Eye (tissue), 1 donor: ENCODE measurements around the gene JMJD6.
A peak's percentile ranks its signal among the peaks of the same experiment; 100 is the strongest.
"Not testable (repeated sequence)": the region's sequence is repeated elsewhere in the genome, so short reads cannot be mapped to it uniquely, and the experiment has no call there.

Source experiments
- DNase-seq: peaks from one replicate; pipeline ENCODE4 v3.0.0-alpha.2; 2015

The JMJD6 gene

DNA sequence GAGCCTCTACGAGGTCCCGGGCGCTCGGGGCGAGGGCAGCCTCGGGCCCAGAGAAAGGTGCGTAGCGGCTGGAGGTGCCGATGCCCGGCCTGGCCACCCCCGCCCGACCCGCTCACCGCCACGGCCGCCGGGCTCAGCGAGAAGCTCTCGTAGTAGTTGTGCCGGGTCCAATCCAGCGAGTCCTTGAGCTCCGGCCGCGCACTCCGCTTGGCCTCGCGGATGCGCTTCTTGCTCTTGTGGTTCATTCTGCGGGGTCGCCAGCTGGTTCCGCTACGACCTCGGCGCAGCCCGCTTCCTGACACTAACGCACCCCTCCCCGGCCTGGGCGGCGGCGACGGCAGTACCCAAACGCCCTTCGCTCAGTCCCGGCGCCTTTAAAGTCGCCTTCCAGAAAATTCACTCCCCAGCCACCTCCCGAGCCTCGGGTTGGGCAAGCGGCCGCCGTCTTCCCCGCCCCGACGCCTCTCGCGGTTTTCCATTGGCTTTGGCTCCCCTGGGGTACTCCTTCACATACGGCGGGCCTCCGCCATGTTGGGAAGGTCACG lies at the start of gene JMJD6:
Gene JMJD6, minus strand, starts transcription at position 376 of the 545 bp plus-strand sequence. Its CDS starts 131 bp downstream, at position 245.
- DNase-seq, result peak; percentile 95

DNA sequence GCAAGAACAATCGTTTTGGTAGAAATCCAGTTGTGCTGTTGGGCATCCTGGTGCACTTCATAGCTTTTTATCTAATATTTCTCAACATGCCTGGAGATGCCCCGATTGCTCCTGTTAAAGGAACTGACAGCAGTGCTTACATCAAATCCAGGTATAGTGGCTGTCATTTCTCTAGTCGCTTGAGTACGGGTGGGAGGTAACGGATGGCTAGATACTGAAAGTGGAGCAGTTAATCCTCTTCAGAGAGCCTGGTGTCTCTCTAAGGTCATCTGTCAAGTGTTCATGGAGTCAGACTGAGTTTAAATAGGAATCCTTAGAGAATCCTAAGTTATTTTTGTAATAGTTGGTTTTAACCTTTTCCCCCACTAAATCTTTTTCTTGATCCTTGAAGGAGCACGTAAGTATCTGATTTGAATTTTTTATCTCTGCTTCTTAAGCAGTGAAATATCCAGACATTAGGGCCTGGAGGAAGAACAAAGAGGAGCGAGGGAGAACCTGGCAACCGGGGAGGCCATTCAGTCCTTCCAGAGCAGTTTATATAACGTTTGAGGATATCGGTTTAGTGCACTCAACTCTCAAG lies 48.7 kb upstream of the JMJD6 start:
- no peak for DNase-seq

DNA sequence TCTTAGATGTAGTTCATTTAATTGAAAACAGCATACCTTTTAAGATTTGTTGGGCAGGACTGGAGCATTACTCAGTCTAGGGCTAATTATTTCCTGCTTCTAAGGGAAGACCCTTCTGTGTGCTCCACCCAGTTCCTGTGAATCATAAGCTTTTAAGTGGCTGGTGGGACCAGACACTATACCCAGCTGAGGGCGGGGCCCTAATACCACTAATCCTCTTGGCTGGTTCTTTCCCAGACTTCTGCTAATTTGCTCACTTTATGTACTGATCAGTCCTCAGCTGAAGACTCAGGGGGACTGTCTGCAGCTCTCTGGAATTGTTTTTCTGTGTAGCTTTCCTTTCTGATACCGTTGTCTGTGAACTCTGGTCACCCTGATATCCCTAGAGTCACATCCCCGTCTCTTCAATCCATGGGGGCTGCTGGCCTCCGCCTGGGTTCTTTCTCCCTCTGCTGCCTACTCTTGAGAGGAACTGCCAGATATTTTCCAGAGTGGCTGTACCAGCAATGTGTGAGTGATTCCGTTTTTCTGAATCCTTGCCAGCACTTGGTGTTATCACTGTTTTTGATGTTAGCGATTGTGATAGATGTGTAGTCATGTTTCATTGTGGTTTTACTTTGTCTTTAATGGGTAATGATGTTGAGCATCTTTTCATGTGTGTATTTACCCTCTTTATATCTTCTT lies 46.6 kb upstream of the JMJD6 start:
- peak; percentile 34 for DNase-seq

DNA sequence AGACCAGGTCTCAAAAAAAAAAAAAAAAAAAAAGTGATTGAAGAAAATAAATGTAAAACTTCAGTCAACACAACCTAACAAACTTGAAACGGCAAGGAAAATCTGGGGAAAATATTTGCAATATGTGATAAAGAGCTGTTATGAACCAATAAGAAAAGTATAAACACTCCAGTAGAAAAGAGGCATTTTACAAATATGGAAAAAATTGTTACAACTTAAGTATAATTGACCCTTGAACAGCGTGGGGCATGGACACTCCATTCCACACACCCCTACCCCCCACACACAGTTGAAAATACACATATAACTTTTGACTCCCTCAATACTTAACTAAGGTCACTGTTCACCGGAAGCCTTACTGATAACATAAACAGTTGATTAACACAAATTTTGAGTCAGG lies 32.2 kb upstream of the JMJD6 start:
- no peak for DNase-seq

DNA sequence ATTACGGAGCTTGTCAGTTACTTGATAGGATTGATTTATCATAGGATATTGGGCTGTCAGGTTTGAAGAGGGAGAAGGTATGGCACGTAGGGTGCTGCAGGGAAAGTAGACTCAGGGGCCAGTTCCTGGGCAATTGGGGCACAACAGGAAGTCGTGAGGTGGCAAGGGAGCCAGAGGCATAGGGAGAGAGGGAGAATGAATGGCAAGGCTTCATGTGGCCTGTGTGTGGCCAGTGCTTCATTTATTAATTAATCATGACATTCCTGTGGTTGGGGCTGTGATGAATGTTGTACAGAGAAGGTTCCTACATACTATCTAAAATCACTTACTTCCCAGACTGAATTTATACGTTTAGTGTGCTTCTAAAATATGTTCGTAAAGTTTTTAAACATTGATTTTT lies 30.9 kb upstream of the JMJD6 start:
- no peak for DNase-seq

DNA sequence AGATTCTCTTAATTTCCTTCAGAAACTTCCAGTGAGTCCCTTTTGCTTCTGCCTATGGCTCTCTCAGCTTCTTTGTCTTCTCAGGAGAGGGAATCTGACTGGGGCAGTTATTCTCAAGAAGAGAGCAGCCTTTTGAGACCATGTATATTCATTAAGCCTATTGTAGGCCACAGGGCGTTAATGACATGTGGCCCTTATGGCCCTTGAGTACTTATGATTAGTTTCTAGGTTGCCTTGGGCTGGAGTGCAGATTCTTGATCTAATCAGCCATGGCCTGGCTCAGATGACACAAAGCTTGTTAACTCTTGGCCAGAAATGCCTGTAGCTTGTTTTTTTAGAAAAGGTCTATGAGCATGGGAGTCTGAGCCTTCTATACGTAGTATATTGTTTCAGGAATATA lies 28.9 kb upstream of the JMJD6 start:
- no peak for DNase-seq

DNA sequence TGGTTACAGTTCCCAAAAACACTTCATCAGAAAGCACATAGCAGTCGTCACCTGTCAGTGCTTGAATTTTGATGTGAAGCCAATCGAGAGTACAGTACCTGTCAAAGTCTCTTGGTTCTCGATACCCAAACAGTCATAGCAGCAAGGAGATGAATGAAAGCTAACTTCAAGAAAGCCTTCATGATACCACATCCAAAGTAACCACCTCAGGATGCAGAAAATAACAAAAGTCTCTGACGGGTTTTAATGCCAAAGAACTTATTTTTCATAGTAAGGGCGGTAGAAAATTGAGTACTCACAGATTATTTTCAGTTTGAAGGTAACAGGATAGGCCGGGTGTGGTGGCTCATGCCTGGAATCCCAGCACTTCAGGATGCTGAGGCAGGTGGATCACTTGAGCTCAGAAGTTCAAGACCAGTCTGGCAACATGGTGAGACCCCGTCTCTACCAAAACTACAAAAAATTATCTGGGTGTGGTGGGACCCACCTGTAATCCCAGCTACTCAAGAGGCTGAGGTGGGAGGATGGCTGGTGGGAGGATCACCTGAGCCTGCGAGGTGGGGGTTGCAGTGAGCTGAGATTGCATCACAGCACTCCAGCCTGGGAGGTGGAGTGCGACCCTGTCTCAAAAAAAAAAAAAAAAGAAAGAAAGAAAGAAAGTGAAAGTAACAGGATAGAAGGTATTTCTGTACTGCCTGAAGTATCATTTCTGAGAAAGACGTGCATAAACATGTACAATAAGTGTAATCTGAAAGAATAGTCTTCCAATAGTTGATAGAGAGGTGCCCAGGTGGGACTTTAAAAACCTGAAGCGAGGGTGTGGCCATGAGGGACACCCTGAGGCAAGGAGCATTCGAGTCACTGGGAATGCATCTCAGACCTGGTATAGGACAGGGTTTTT lies 26.9 kb upstream of the JMJD6 start:
- DNase-seq, result no peak

DNA sequence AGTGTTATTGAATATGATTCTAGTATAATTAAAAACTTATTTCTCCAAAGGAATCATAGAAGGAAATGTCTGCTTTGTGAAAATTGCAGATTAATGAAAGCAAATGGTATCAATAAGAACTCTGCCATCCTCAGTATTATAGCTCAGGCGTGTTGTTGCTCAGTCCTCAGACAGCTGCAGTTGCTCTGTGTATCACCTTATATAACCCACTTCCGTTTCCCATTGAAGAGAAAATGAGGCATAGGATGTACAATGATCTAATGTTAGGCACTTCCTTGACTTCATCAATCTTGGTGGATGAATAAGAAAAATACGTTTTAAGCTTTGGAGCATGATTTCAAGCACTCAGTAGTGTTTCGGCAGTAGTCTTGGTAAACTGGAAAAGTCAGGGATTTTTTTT lies 25.6 kb upstream of the JMJD6 start:
- no peak for DNase-seq

DNA sequence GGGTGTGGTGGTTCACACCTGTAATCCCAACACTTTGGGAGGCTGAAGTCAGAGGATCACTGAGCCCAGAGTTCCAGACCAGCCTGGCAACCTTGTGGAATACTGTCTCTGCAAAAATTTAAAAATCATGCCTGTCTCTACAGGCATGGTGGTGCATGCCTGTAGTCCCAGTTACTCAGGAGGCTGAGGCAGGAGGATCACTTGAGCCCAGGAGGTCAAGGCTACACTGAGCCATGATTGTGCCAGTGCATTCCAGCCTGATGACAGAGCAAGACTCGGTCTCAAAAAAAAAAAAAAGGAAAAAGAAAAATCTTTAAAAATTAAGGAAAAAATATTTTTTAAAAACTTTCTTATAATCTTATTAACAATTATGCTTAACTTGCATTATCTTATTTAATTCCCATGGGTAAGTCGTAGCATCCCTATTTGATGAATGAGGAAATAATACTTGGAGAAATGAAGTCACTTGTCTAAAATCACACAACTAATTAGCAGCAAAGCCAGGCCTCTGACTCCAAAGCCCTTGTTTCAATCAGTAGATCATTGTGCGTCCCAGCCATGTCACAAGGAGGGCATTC lies 25.1 kb upstream of the JMJD6 start:
- DNase-seq, result no peak

DNA sequence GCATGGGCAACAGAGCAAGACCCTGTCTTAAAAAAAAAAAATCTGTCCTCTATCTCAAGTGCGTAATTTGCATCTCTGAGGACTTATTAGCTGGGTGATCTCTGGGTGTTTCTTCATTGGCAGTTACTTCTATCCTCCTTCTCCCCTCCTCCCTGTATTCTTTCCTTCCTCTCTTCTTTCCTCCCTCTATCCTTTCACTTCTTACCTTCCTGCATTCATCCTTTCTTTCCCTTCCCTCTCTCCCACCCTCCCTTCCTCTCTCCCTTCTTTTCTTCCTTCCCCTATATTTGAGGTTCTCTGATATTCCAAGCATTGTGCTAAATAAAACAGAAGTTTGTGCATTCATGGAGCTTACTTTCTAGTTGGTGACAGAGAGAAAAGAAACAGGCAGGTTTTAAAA lies 22.3 kb upstream of the JMJD6 start:
- DNase-seq, result no peak

DNA sequence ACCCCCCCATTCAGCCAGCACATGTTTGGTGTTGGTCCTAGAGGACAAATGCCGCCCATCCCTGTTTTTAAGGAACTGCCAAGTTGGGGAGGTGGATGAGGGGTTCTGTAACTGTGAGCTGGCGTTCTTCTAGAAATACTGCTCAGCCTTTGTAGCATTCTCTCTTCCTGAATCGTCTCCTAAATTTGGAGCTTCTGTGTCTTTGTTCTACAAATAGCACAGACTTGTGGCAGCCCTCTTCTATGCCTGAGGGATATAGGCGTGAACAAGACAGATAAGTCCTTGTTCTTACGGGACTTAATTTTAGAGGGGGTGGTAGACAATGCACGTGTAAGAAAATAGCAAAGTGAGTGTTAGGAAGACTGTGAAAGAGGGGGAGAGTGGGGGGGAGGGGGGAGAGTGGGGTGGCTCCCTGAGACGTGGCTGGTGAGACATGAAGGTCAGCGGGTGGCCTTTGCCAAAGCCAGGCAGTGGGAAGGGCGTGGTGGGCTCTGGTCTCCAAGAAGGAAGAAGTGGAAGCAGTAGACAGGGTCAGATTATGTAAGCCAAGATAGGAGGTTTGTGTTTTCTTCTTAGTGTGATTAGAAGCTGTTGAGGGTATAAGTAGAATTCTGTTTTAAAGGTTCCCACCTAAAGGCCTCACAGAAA lies 21.4 kb upstream of the JMJD6 start:
- DNase-seq, result no peak

DNA sequence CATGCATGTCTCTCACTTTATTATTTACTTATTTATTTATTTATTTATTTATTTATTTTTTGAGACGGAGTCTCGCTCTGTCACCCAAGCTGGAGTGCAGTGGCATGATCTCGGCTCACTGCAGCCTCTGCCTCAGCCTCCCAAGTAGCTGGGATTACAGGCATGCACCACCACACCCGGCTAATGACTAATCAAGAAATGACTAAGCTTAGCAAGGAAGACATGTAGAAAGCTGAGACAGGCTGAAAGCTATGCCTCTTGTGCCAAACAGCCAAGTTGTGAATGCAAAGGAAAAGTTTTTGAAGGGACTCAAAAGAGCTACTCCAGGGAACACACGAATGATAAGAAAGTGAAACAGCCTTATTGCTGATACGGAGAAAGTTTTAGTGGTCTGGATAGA lies 19.4 kb upstream of the JMJD6 start:
- not testable (repeated sequence) for DNase-seq

DNA sequence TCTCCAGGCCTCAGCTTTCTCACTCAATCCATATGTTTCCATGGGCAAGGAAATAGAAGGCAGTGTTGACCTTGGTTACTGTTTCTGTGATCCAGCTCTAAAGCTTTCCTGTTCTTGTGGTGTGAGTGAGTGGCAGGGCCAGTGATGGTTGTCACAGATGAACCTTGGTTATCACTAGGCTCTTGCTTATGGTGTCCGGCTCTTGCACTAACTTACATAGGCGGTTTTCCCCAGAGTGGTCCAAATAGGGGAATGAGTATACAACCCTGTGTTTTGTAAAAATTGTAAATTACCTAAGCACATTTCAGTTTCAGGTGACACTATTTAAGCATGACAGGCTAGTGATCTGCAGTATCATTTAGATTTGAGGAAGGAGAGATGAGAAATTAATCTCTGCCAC lies 18.3 kb upstream of the JMJD6 start:
- DNase-seq, result no peak

DNA sequence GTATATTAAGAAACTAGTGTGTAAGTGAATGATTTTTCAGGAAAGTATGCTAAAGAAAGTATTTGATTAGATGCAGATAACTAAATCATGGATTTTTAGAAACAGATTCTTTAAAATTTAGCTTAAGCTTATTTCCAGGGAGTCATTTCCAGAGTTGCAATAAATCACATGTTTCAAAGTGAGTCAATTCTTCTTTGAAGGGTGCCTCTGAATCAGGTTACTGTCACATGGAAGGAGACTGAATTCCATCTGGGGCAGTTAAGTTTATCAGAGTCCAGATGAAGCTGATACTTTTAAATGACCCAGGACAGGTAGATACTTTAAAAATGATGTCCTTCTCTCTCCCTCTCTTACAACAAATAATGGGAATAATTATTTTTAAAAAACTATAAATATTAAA lies 16.6 kb upstream of the JMJD6 start:
- no peak for DNase-seq

DNA sequence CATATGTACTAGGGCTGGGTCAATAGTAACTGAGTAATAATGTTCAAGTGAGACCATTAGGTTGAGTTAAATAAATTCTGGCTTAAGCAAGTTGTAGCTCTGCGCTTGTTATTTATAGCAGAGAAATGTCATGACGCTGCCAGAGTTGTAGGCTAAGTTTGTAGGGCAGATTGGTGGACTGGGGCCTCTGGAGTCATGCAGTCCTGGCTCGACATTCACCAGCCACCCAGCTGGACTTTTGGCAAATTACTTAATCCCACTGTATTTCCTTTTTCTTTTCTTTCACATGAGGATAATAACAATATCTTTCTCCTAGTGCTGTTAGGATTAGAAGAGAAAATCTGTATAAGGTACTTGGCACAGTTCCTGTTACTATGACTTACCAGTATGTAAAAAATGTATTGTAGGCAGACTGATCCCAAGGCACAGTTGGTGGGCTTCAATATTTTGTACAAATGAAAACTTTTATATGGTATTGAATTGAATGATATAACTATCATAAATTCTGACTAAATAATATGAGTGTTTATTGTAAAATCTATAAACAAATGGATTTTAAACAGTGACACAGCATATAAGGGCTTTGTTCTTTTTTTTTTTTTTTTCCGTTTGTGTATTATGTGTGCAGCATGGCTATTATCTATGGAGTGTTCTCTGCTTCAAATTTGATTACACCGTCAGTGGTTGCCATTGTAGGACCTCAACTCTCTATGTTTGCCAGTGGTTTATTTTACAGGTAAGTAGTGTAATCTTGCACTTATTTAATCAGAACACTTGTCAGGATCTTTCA lies 14.1 kb upstream of the JMJD6 start:
- DNase-seq, result no peak

DNA sequence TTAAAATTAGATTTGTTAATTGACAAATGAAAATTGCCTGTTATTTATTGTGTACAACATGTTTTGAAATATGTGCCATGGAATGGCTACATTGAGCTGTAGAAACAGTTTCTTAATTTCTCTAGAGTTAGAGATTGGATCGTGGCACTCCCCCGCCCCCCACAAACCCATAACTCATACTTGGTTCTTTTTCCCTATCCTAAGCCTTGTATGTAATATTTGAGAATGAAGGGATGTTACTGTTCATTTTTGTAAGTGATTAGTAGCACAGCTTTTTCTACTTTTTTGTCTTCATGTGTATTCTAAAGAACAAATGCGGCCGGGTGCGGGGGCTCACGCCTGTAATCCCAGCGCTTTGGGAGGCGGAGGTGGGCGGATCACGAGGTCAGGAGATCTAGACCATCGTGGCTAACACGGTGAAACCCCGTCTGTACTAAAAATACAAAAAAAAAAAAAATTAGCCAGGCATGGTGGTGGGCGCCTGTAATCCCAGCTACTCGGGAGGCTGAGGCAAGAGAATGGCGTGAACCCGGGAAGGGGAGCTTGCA lies 13.2 kb upstream of the JMJD6 start:
- not testable (repeated sequence) for DNase-seq

DNA sequence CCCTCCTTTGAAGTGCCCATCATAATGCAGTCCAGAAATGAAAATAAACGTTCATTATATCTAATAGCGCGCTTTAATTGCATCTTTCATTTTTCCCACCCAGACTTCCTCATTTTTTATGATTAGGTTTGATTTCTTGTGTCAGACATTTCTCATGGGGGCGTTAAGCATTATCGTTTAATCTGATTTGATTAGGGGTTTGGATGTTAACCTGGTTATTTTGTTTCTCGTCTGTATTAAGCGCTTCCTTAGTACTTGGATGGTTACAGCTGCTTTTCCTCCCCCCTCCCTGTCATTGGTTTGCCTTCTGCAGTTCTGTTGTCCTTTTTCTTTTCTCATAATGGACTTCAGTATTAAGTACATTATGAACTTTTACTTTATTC lies 12.1 kb upstream of the JMJD6 start:
- DNase-seq, result no peak

DNA sequence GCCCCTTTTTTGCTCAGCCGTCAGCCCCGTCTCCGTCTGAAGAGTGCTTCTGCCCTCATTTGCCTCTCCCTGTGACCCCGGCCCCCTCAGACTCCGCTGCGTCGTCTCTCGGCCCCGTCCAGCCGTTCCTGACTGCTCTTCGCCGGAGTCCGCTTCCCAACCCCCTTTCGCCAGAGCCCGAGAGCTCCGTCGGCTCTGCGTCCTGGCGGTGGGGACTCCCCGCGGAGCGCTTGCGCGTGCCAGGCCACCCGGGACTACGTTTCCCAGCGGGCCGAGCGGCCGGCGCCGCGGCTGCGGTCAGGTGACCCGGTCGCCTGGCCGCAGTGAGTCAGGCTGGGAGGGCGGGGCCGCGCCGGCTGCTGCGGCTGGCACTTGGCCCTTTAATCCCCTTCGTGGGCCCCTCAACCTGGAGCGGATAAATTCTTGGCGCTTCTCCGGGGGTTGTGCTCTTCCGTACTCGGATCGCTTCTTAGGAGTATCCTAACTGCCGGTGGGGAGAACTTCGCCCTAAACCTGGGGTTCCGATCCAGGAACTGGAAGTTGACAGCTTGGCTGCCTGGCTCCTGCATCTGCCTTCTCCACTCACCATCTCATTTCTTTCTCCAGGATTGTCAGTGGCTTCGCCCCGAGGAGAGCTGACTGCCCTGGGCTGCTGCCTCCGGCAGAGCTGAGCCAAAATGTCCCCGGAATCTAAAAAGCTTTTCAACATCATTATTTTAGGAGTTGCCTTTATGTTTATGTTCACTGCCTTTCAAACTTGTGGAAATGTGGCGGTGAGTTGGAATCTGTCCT lies 11.5 kb upstream of the JMJD6 start, which contains the start of gene MFSD11:
Gene MFSD11, plus strand, starts transcription at position 444 of the 792 bp plus-strand sequence. Its CDS starts 234 bp downstream, at position 678.
- DNase-seq, result peak; percentile 98

DNA sequence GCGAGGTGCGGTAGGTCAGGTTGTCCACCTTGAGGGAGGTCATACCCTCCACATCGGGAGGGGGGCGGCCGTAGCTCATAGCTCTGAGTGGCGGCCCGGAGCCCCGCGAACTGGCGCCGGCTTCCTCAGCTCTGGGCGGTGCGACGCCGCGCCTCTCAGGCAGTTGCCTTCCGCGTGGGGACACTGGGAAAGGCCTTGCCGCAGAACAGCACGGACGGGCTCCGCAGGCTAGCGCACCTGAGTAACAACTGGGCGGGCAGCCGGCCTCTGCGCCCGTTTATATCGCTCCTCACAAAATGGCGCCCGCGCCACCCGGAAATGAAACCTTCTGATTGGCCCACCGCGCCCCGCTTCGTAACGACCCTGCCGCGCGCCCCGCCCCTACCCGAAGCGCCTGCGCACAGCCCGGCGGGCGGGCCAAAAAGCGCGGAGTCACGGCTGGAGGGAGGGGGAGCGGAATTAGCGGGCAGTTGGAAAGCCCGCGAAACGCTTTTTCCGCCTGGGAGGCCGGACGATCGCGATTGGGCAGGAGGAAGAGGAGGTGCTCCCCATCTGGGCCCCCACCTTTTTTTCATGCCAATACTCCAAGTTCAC lies 10.8 kb upstream of the JMJD6 start, which contains the start of gene SRSF2:
Gene SRSF2, minus strand, starts transcription at position 250 of the 594 bp plus-strand sequence. Its CDS starts 171 bp downstream, at position 79.
- peak; percentile 99 for DNase-seq
